Astrocyte of the spinal cord (primary cell): Measurements from ENCODE around the gene CNOT10.
A peak's percentile ranks its signal among the peaks of the same experiment; 100 is the strongest.

Source experiments
- DNase-seq: peaks from one replicate; pipeline ENCODE4 v3.0.0; 2011; ENCODE audit warnings: low read depth, low spot score
- H3K4me3 ChIP-seq: 2 replicates; pipeline ENCODE4 v1.5.1; 2011; ENCODE audit warnings: low read depth, mild to moderate bottlenecking, low read length, moderate library complexity
- CTCF ChIP-seq: IDR thresholded peaks from 2 replicates; pipeline ENCODE4 v1.5.1; 2012; ENCODE audit warnings: low read depth, mild to moderate bottlenecking, low read length, inconsistent platforms
- in situ Hi-C: cut with HindIII; loops from 2 replicates; pipeline ENCODE4 v1.10.0; 2017; ENCODE audit warnings: low sequenced_read_pairs

CNOT10 gene

DNA sequence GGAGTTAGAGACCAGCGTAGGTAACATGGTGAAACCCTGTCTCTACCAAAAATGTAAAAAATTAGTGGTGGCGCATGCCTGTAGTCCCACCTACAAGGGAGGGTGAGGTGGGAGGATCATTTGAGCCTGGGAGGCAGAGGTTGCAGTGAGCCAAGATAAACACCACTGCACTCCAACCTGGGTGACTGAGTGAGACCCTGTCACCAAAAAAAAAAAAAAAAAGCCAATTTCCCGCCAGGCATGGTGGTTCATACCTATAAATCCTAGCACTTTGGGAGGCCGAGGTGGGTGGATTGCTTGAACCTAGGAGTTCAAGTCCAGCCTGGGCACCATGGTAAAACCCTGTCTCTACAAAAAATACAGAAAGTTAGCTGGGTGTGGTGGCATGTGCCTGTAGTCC is 6.9 kb downstream of the CNOT10 start:
- no peak overlapping the region for H3K4me3 ChIP-seq
- in situ Hi-C loops, result no loop called here
- DNase-seq, result no peak
- no peak for TF ChIP-seq CTCF

DNA sequence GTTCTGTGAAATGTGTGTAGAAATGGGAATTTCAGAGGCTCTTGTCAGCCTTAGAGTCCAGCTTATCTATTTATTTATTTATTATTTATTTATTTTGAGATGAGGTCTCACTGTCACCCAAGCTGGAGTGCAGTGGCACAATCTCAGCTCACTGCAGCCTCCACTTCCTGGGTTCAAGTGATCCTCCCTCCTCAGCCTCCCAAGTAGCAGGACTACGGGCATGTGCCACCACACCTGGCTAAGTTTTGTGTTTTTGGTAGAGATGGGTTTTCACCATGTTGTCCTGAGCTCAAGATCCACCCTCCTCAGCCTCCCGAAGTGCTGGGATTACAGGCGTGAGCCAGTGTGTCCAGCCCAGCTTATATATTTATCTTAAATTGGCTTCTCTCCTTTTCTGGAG is 11.5 kb downstream of the CNOT10 start:
- no peak for TF ChIP-seq CTCF
- no peak overlapping the region for H3K4me3 ChIP-seq
- in situ Hi-C loops, result no loop called here
- DNase-seq, result no peak

DNA sequence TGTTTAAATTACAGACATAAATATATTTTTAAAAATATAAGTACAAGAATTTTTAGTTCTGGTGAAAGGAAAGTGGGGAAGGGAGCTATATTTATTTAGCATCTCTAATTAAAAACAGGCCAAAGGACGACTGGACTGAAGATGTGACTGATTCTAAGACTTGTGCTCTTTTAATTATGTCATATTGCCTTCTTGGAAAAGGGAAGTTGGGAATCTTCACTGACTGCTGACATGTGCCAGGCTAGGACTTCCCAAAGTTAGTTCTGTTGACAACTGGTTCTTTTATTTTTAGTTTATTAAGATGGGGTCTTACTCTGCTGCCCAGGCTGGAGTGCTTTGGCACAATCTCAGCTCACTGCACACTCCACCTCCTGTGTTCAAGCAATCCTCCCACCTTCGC is 13.5 kb downstream of the CNOT10 start:
- no peak for DNase-seq
- no peak overlapping the region for H3K4me3 ChIP-seq
- in situ Hi-C loops, result no loop called here
- no peak for TF ChIP-seq CTCF

GRCh38 chr3:32699429-32699828 is 14.4 kb downstream of the CNOT10 start:
- in situ Hi-C loops, result no loop called here
- no peak for TF ChIP-seq CTCF
- no peak overlapping the region for H3K4me3 ChIP-seq
- no peak for DNase-seq

DNA sequence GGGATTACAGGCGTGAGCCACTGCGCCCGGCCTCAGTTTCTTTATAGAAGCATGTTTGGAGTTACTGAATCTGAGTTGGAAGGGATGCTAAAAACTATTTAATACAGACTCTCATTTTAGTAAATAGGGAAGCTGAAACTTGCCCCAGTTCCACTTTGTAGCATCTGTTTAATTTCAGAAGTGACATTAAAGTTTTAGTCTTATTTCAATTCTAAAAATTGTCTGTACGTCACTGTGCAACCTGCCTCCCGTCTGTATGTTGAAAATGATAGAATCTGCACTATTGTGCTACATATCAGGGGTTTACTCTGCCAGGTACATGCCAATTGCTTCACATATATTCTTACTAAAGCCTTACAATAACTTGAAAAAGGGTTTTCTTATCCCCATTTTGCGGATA is 15.3 kb downstream of the CNOT10 start:
- no peak for TF ChIP-seq CTCF
- no peak overlapping the region for H3K4me3 ChIP-seq
- in situ Hi-C loops, result no loop called here
- DNase-seq, result no peak

GRCh38 chr3:32703491-32703972 is 18.5 kb downstream of the CNOT10 start:
- H3K4me3 ChIP-seq, result no peak overlapping the region
- TF ChIP-seq CTCF, result no peak
- peak; percentile 32 for DNase-seq
- in situ Hi-C loops, result no loop called here

- in situ Hi-C loops, result no loop called here
- TF ChIP-seq CTCF, result no peak
- no peak overlapping the region for H3K4me3 ChIP-seq
- no peak for DNase-seq
These were observed 20.2 kb downstream of the CNOT10 start for GRCh38 chr3:32705232-32705631.
